Measurements from ENCODE around the gene RANGAP1. TPM values are rescaled to one million over a fixed set of nuclear protein-coding genes. Genes with fewer than 3 reads are reported as not detected.

The RANGAP1 gene
- total and polyA plus RNA-seq, 2 of the 13 experiments (the other 11 are each of a cell fraction or from before 2014, with no cell fraction given): 51.8 to 83.9 TPM

GRCh38 chr22:41273128-41273527, 12.9 kb downstream of the RANGAP1 start:
- intact Hi-C loops (cut with micrococcal nuclease; ENCODE audit: unreplicated experiment): no loop called here
- no peak for DNase-seq (ENCODE audit: low spot score)
- no peaks in the 10 kb centered on the region for H3K9me3 ChIP-seq (ENCODE audit: low read length)
- no peaks in the 10 kb centered on the region for H3K4me1 ChIP-seq (ENCODE audit: insufficient read depth, low read length)
- WGBS (ENCODE audit: low lambda C conversion rate): 97% methylated on average over 7 of the region's 7 CpGs
- no peaks in the 10 kb centered on the region for H4K20me1 ChIP-seq (ENCODE audit: insufficient read depth, low read length)
- no peaks in the 10 kb centered on the region for H3K79me2 ChIP-seq (ENCODE audit: insufficient read depth, low read length)
- in situ Hi-C loops (cut with HindIII; ENCODE audit: extremely low pct_ligation_motif_present, low pct_unique_long_range_greater_than_20kb): no loop called here
- BruUV-seq (replicated peaks): no TSS peak
- no peaks in the 10 kb centered on the region for H3K27me3 ChIP-seq (ENCODE audit: control insufficient read depth in 1 of 2, insufficient read depth in 2 of 2, low read length in 2 of 2)
- no peak overlapping the region for H3K4me3 ChIP-seq (replicated peaks in 1 of 3; ENCODE audit: insufficient read depth in 1 of 3, low read depth in 2 of 3, low read length in 3 of 3)
- H3K4me2 ChIP-seq (ENCODE audit: low read depth, low read length): no peak overlapping the region
- no peak for ATAC-seq
- H2AFZ ChIP-seq (ENCODE audit: low read length): no peak overlapping the region
- peaks cover 27 to 69% of the 10 kb centered on the region in 2 experiments for H3K36me3 ChIP-seq (replicated peaks in 1 of 2; ENCODE audit: control insufficient read depth in 1 of 2, insufficient read depth in 2 of 2, low read length in 2 of 2)
- no peak overlapping the region for H3K9ac ChIP-seq (ENCODE audit: insufficient read depth, low read depth, low read length)
- H3K27ac ChIP-seq (ENCODE audit: extremely low read length, insufficient read depth, low read length): no peak overlapping the region
- no peak for FAIRE-seq
- TF ChIP-seq, protein P1, sequence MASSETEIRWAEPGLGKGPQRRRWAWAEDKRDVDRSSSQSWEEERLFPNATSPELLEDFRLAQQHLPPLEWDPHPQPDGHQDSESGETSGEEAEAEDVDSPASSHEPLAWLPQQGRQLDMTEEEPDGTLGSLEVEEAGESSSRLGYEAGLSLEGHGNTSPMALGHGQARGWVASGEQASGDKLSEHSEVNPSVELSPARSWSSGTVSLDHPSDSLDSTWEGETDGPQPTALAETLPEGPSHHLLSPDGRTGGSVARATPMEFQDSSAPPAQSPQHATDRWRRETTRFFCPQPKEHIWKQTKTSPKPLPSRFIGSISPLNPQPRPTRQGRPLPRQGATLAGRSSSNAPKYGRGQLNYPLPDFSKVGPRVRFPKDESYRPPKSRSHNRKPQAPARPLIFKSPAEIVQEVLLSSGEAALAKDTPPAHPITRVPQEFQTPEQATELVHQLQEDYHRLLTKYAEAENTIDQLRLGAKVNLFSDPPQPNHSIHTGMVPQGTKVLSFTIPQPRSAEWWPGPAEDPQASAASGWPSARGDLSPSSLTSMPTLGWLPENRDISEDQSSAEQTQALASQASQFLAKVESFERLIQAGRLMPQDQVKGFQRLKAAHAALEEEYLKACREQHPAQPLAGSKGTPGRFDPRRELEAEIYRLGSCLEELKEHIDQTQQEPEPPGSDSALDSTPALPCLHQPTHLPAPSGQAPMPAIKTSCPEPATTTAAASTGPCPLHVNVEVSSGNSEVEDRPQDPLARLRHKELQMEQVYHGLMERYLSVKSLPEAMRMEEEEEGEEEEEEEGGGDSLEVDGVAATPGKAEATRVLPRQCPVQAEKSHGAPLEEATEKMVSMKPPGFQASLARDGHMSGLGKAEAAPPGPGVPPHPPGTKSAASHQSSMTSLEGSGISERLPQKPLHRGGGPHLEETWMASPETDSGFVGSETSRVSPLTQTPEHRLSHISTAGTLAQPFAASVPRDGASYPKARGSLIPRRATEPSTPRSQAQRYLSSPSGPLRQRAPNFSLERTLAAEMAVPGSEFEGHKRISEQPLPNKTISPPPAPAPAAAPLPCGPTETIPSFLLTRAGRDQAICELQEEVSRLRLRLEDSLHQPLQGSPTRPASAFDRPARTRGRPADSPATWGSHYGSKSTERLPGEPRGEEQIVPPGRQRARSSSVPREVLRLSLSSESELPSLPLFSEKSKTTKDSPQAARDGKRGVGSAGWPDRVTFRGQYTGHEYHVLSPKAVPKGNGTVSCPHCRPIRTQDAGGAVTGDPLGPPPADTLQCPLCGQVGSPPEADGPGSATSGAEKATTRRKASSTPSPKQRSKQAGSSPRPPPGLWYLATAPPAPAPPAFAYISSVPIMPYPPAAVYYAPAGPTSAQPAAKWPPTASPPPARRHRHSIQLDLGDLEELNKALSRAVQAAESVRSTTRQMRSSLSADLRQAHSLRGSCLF (CRISPR knock-in tag; IDR thresholded peaks at IDR 0.05; ENCODE audit: borderline replicate concordance): no peak
- TF ChIP-seq, protein P2, sequence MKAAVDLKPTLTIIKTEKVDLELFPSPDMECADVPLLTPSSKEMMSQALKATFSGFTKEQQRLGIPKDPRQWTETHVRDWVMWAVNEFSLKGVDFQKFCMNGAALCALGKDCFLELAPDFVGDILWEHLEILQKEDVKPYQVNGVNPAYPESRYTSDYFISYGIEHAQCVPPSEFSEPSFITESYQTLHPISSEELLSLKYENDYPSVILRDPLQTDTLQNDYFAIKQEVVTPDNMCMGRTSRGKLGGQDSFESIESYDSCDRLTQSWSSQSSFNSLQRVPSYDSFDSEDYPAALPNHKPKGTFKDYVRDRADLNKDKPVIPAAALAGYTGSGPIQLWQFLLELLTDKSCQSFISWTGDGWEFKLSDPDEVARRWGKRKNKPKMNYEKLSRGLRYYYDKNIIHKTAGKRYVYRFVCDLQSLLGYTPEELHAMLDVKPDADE (CRISPR knock-in tag; IDR thresholded peaks at IDR 0.05): no peak
- TF ChIP-seq ZNF543 (CRISPR knock-in tag; IDR thresholded peaks at IDR 0.05): no peak
- TF ChIP-seq TBL1XR1 (IDR thresholded peaks at IDR 0.05; ENCODE audit: borderline replicate concordance, low read length, partially characterized antibody): no peak
- no peak for TF ChIP-seq RARA (CRISPR knock-in tag; IDR thresholded peaks at IDR 0.05)
- no peak for TF ChIP-seq HNF4G (IDR thresholded peaks at IDR 0.05; ENCODE audit: borderline replicate concordance, low read depth, low read length)
- TF ChIP-seq HNF4G (CRISPR knock-in tag; IDR thresholded peaks at IDR 0.05; ENCODE audit: borderline replicate concordance, low read depth): no peak
- TF ChIP-seq FOXP1 (IDR thresholded peaks at IDR 0.05): no peak
- no peak for TF ChIP-seq FOXP1 (CRISPR knock-in tag; IDR thresholded peaks at IDR 0.05)
- no peak for TF ChIP-seq ZC3H13 (CRISPR knock-in tag; IDR thresholded peaks at IDR 0.05)
- TF ChIP-seq ZNF614 (CRISPR knock-in tag; IDR thresholded peaks at IDR 0.05; ENCODE audit: borderline replicate concordance): no peak
- TF ChIP-seq IRX3 (CRISPR knock-in tag; IDR thresholded peaks at IDR 0.05; ENCODE audit: borderline replicate concordance, low read depth): no peak
- TF ChIP-seq PRPF4 (IDR thresholded peaks at IDR 0.05; ENCODE audit: low read depth, low read length, poor library complexity, severe bottlenecking): no peak
- no peak for TF ChIP-seq SOX13 (IDR thresholded peaks at IDR 0.05)
- no peak for TF ChIP-seq SOX13 (CRISPR knock-in tag; conservative IDR thresholded peaks at IDR 0.05 in 1 of 2, IDR thresholded peaks at IDR 0.05 in 1 of 2)
- TF ChIP-seq THRA (CRISPR knock-in tag; IDR thresholded peaks at IDR 0.05; ENCODE audit: borderline replicate concordance): no peak
- TF ChIP-seq ZNF343 (CRISPR knock-in tag; IDR thresholded peaks at IDR 0.05): no peak
- POLR2A ChIA-PET: no interaction called here
- CTCF ChIA-PET (ENCODE audit: low intra/inter-chr PET ratio, low total read pairs): no interaction called here
